ENCODE measurements around the gene SERPINE2. TPM values are rescaled to one million over a fixed set of nuclear protein-coding genes. Genes with fewer than 3 reads are reported as not detected.

Gene SERPINE2
- total RNA-seq, 1 donor from 2014 or later, result 9.8 TPM

- H3K27ac ChIP-seq (replicated peaks), result peak within 1 kb of the TSS; percentile 89
- peaks cover 7% of the 10 kb centered on the region for H3K36me3 ChIP-seq
- H3K27me3 ChIP-seq (ENCODE audit: low read depth), result no peaks in the 10 kb centered on the region
- no peaks in the 10 kb centered on the region for H3K9me3 ChIP-seq (replicated peaks)
- peak; percentile 97 for DNase-seq
- TF ChIP-seq CTCF (IDR thresholded peaks at IDR 0.05; ENCODE audit: borderline replicate concordance), result peak; percentile 16
- H3K4me3 ChIP-seq, result peak within 1 kb of the TSS; percentile 94
- H3K4me1 ChIP-seq, result peaks cover 57% of the 10 kb centered on the region
- intact Hi-C loops (cut with micrococcal nuclease), result no loop called here
These were observed 81.8 kb downstream of the SERPINE2 start, which contains the start of gene MRPL44 for GRCh38 chr2:223957092-223957851. TSS of gene MRPL44 (plus strand) at chr2:223957463. CDS start at chr2:223957473, 10 bp downstream.

GRCh38 chr2:223956300-223956699, 82.8 kb downstream of the SERPINE2 start:
- peak overlapping the region; percentile 89 for H3K27ac ChIP-seq (replicated peaks)
- H3K4me1 ChIP-seq, result peaks cover 48% of the 10 kb centered on the region
- intact Hi-C loops (cut with micrococcal nuclease), result no loop called here
- TF ChIP-seq CTCF (IDR thresholded peaks at IDR 0.05; ENCODE audit: borderline replicate concordance), result no peak
- peaks cover 7% of the 10 kb centered on the region for H3K36me3 ChIP-seq
- H3K4me3 ChIP-seq, result peak overlapping the region; percentile 94
- H3K27me3 ChIP-seq (ENCODE audit: low read depth), result no peaks in the 10 kb centered on the region
- no peaks in the 10 kb centered on the region for H3K9me3 ChIP-seq (replicated peaks)
- no peak for DNase-seq

GRCh38 chr2:223954401-223954800, 84.7 kb downstream of the SERPINE2 start:
- Histone ChIP-seq H3K36me3 (no peaks in the 10 kb centered on the region), H3K9me3 (replicated peaks) (no peaks in the 10 kb centered on the region), H3K4me1 (peaks cover 29% of the 10 kb centered on the region), H3K4me3 (no peak overlapping the region), H3K27me3 (ENCODE audit: low read depth) (no peaks in the 10 kb centered on the region), H3K27ac (replicated peaks) (no peak overlapping the region)
- no peak for DNase-seq
- no peak for TF ChIP-seq CTCF (IDR thresholded peaks at IDR 0.05; ENCODE audit: borderline replicate concordance)
- intact Hi-C loops (cut with micrococcal nuclease), result no loop called here

GRCh38 chr2:223952280-223952968, 86.7 kb downstream of the SERPINE2 start:
- no peaks in the 10 kb centered on the region for H3K9me3 ChIP-seq (replicated peaks)
- no peak for DNase-seq
- TF ChIP-seq CTCF (IDR thresholded peaks at IDR 0.05; ENCODE audit: borderline replicate concordance), result no peak
- H3K4me1 ChIP-seq, result peaks cover 9% of the 10 kb centered on the region
- no peak overlapping the region for H3K4me3 ChIP-seq
- H3K27ac ChIP-seq (replicated peaks), result no peak overlapping the region
- H3K27me3 ChIP-seq (ENCODE audit: low read depth), result no peaks in the 10 kb centered on the region
- intact Hi-C loops (cut with micrococcal nuclease), result no loop called here
- H3K36me3 ChIP-seq, result no peaks in the 10 kb centered on the region

GRCh38 chr2:223950448-223951347, 88.4 kb downstream of the SERPINE2 start:
- Histone ChIP-seq H3K9me3 (replicated peaks) (no peaks in the 10 kb centered on the region), H3K27ac (replicated peaks) (no peak overlapping the region), H3K27me3 (ENCODE audit: low read depth) (no peaks in the 10 kb centered on the region), H3K4me1 (peaks cover 4% of the 10 kb centered on the region), H3K36me3 (no peaks in the 10 kb centered on the region), H3K4me3 (no peak overlapping the region)
- intact Hi-C loops (cut with micrococcal nuclease), result no loop called here
- no peak for TF ChIP-seq CTCF (IDR thresholded peaks at IDR 0.05; ENCODE audit: borderline replicate concordance)
- no peak for DNase-seq

All from left ventricle myocardium inferior (tissue), 1 donor.